ENCODE results near the gene PBX2.
"Not testable (repeated sequence)": the region's sequence is repeated elsewhere in the genome, so short reads cannot be mapped to it uniquely, and the experiment has no call there.

PBX2 gene

GRCh38 chr6:32189742-32190053, 304 bp downstream of the PBX2 start:
- no peak for TF ChIP-seq CTCF (IDR thresholded peaks at IDR 0.05; ENCODE audit: borderline replicate concordance, insufficient read depth, low read depth, low read length)

GRCh38 chr6:32189069-32189741, 797 bp downstream of the PBX2 start:
- peak overlapping the region; percentile 56 for H3K4me3 ChIP-seq (ENCODE audit: low read depth, low read length)
- no peak for TF ChIP-seq CTCF (IDR thresholded peaks at IDR 0.05; ENCODE audit: borderline replicate concordance, insufficient read depth, low read depth, low read length)

More at GRCh38 chr6:32189742-32190053, 304 bp downstream of the PBX2 start:
- H3K4me3 ChIP-seq (ENCODE audit: low read depth, low read length): peak overlapping the region; percentile 56

GRCh38 chr6:32188381-32189068, 1.5 kb downstream of the PBX2 start:
- peak overlapping the region; percentile 56 for H3K4me3 ChIP-seq (ENCODE audit: low read depth, low read length)

GRCh38 chr6:32187725-32188380, 2.1 kb downstream of the PBX2 start:
- H3K4me3 ChIP-seq (ENCODE audit: low read depth, low read length): not testable (repeated sequence)

More at GRCh38 chr6:32188381-32189068, 1.5 kb downstream of the PBX2 start:
- no peak for TF ChIP-seq CTCF (IDR thresholded peaks at IDR 0.05; ENCODE audit: borderline replicate concordance, insufficient read depth, low read depth, low read length)

GRCh38 chr6:32187009-32187709, 2.8 kb downstream of the PBX2 start:
- H3K4me3 ChIP-seq (ENCODE audit: low read depth, low read length): no peak overlapping the region
- TF ChIP-seq CTCF (IDR thresholded peaks at IDR 0.05; ENCODE audit: borderline replicate concordance, insufficient read depth, low read depth, low read length): no peak

- not testable (repeated sequence) for H3K4me3 ChIP-seq (ENCODE audit: low read depth, low read length)
Observed at GRCh38 chr6:32186151-32186840, 3.7 kb downstream of the PBX2 start.

- not testable (repeated sequence) for H3K4me3 ChIP-seq (ENCODE audit: low read depth, low read length)
Observed at GRCh38 chr6:32185681-32186131, 4.3 kb downstream of the PBX2 start.

GRCh38 chr6:32184084-32184640, 5.8 kb downstream of the PBX2 start, which contains the start of gene AGER:
TSS of gene AGER (minus strand) at chr6:32184253. CDS start at chr6:32184222, 31 bp downstream.
- no peak within 1 kb of the TSS for H3K4me3 ChIP-seq (ENCODE audit: low read depth, low read length)
- no peak for TF ChIP-seq CTCF (IDR thresholded peaks at IDR 0.05; ENCODE audit: borderline replicate concordance, insufficient read depth, low read depth, low read length)
